Sciatic nerve (tissue), 2 donors: Measurements from ENCODE around the gene SNF8. TPM values are rescaled to one million over a fixed set of nuclear protein-coding genes. Genes with fewer than 3 reads are reported as not detected.

Experiments used
- ATAC-seq: fragments of 200-7000 bp; cut with Tn5 transposase; one replicate; pipeline ENCODE4 v1.9.1; 2020; ENCODE audit warnings: mild to moderate bottlenecking, moderate library complexity
- DNase-seq: peaks from one replicate; pipeline ENCODE4 v3.0.0-alpha.2; 2020; ENCODE audit warnings: low spot score
- intact Hi-C: fragments of 100-400 bp; cut with DNase I; formaldehyde crosslinking; loops from one replicate; pipeline ENCODE4 v1.14.2; 2022
- total RNA-seq: library from RNA; stranded (reverse); fragmentation: NEBNext Ultra II Directional; extraction: Animal tissue kit (Norgen Biotek cat#: 25700); gene quantifications from one replicate; pipeline ENCODE4 v1.2.1, GENCODE V29; 2021
- donor health status: DM: no; HTN: no; CAD: no.
- donor health status: DM: no; HTN: no; CAD: no.

SNF8 gene
- total RNA-seq, 1 donor from 2014 or later, result 57.1 TPM

- intact Hi-C loops, result no loop called here
- no peak for DNase-seq
- no peak for ATAC-seq
These were observed 43.4 kb downstream of the SNF8 start for GRCh38 chr17:48901241-48901640.

GRCh38 chr17:48894886-48895285 is 49.8 kb downstream of the SNF8 start:
- intact Hi-C loops, result no loop called here
- DNase-seq, result no peak
- no peak for ATAC-seq

GRCh38 chr17:48893646-48894508 is 50.8 kb downstream of the SNF8 start:
- no peak for DNase-seq
- intact Hi-C loops, result no loop called here
- ATAC-seq, result no peak

GRCh38 chr17:48892940-48893645 is 51.5 kb downstream of the SNF8 start:
- DNase-seq, result no peak

DNA sequence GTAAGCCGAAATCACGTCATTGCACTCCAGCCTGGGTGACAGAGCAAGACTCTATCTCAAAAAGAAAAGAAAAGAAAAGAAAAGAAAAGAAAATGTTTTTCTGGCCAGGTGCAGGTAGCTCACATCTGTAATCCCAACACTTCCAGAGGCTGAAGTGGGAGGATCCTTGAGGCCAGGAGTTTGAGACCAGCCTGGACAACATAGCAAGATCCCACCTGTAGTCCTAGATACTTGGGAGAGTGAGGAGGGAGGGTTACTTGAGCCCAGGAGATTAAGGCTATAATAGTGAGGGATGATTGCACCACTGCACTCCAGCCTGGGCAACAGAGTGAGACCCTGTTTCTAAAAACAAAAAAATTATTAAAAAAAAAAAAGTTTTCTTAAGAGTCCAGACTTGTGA is 54.6 kb downstream of the SNF8 start:
- no peak for DNase-seq
- no peak for ATAC-seq
- intact Hi-C loops, result no loop called here

More at GRCh38 chr17:48892940-48893645, 51.5 kb downstream of the SNF8 start:
- ATAC-seq, result no peak
- intact Hi-C loops, result no loop called here

GRCh38 chr17:48883171-48883570 is 61.5 kb downstream of the SNF8 start:
- DNase-seq, result no peak
- ATAC-seq, result no peak
- intact Hi-C loops, result loop anchor here (5.0 to 10.0 kb wide), 2 partner anchors 81 to 132 kb away; no protein-coding TSS in a partner anchor

- intact Hi-C loops, result loop anchor here (5.0 to 10.0 kb wide), 2 partner anchors 80 to 133 kb away; no protein-coding TSS in a partner anchor
- ATAC-seq, result no peak
- DNase-seq, result no peak
These were observed 62.4 kb downstream of the SNF8 start for GRCh38 chr17:48882272-48882671.

Other genes starting within 250 kb of the SNF8 start
- gene PRAC1, start 222.3 kb downstream of the SNF8 start, total RNA-seq, result not detected
- gene PRAC2, start 221.7 kb downstream of the SNF8 start, total RNA-seq, result not detected
- not detected for gene HOXB13, start 216.1 kb downstream of the SNF8 start, total RNA-seq
- gene TTLL6, start 127.6 kb downstream of the SNF8 start, total RNA-seq, result 0.27 TPM
- 206 TPM for gene CALCOCO2, start 113.8 kb downstream of the SNF8 start, total RNA-seq
- 40.7 TPM for gene ATP5MC1, start 52.1 kb downstream of the SNF8 start, total RNA-seq
- 66.2 TPM for gene UBE2Z, start 36.4 kb downstream of the SNF8 start, total RNA-seq
- gene GIP, start 23.8 kb upstream of the SNF8 start, total RNA-seq, result not detected
- not detected for gene IGF2BP1, start 52.5 kb upstream of the SNF8 start, total RNA-seq
- 0.13 TPM for gene B4GALNT2, start 187.9 kb upstream of the SNF8 start, total RNA-seq